Neural cell (in vitro differentiated cells): Measurements from ENCODE around the gene IGFBP4. TPM values are rescaled to one million over a fixed set of nuclear protein-coding genes. Genes with fewer than 3 reads are reported as not detected.

Source experiments
- H2AFZ ChIP-seq: fragments of 200-600, 300-800 bp; sonication (generic), shearing (Covaris generic); 2 replicates; pipeline ENCODE4 v1.6.0; 2014; ENCODE audit warnings: low read depth, mild to moderate bottlenecking, antibody characterized with exemption, low read length, moderate library complexity
- H3F3A ChIP-seq: fragments of 200-600 bp; shearing (Covaris generic); 2 replicates; pipeline ENCODE4 v1.6.1; 2016; ENCODE audit warnings: mild to moderate bottlenecking, moderate library complexity, mixed read lengths, antibody characterized with exemption, low read length; ENCODE audit not compliant: insufficient read depth, poor library complexity, severe bottlenecking
- H3K27ac ChIP-seq: fragments of 200-600, 300-800 bp; sonication (generic), shearing (Covaris generic); 2 replicates; pipeline ENCODE4 v1.5.1; 2014; ENCODE audit warnings: mild to moderate bottlenecking, low read length, moderate library complexity
- H3K27me3 ChIP-seq: fragments of 300-800, 200-600 bp; sonication (generic), shearing (Covaris generic); 2 replicates; pipeline ENCODE4 v1.6.0; 2014; ENCODE audit warnings: mild to moderate bottlenecking, low read depth, low read length, moderate library complexity; ENCODE audit not compliant: insufficient read depth
- H3K36me3 ChIP-seq: fragments of 300-800, 200-600 bp; sonication (generic), shearing (Covaris generic); 2 replicates; pipeline ENCODE4 v1.5.1; 2014; ENCODE audit warnings: mild to moderate bottlenecking, antibody characterized with exemption, low read length, moderate library complexity; ENCODE audit not compliant: insufficient read depth
- H3K4me2 ChIP-seq: fragments of 300-800, 200-600 bp; sonication (generic), shearing (Covaris generic); 2 replicates; pipeline ENCODE4 v1.6.0; 2014; ENCODE audit warnings: mild to moderate bottlenecking, low read length
- H3K4me3 ChIP-seq: fragments of 300-800, 200-600 bp; sonication (generic), shearing (Covaris generic); 2 replicates; pipeline ENCODE4 v1.5.1; 2014; ENCODE audit warnings: mild to moderate bottlenecking, low read length, moderate library complexity
- H3K79me2 ChIP-seq: fragments of 200-600 bp; shearing (Covaris generic); replicated peaks from 2 replicates; pipeline ENCODE4 v1.6.0; 2014; ENCODE audit warnings: mild to moderate bottlenecking, low read length, moderate library complexity; ENCODE audit not compliant: insufficient read depth
- H3K9ac ChIP-seq: fragments of 300-800, 200-600 bp; sonication (generic), shearing (Covaris generic); 2 replicates; pipeline ENCODE4 v1.6.1; 2016; ENCODE audit warnings: mild to moderate bottlenecking, low read length, mixed read lengths
- H3K9me2 ChIP-seq: fragments of 200-600 bp; shearing (Covaris generic); 2 replicates; pipeline ENCODE4 v1.6.1; 2016; ENCODE audit warnings: mild to moderate bottlenecking, low read length, mixed read lengths; ENCODE audit not compliant: insufficient read depth
- H3K9me3 ChIP-seq: fragments of 200-600, 300-800 bp; sonication (generic), shearing (Covaris generic); 2 replicates; pipeline ENCODE4 v1.6.1; 2016; ENCODE audit warnings: mild to moderate bottlenecking, mixed run types, low read length, moderate library complexity, mixed read lengths
- H4K20me1 ChIP-seq: fragments of 200-600 bp; shearing (Covaris generic); 2 replicates; pipeline ENCODE4 v1.6.1; 2016; ENCODE audit warnings: mild to moderate bottlenecking, mixed run types; ENCODE audit not compliant: insufficient read depth
- EP300 ChIP-seq: fragments of 450-650 bp; conservative IDR thresholded peaks from 2 replicates; pipeline ENCODE4 v1.6.1; 2014; ENCODE audit warnings: antibody characterized with exemption, mild to moderate bottlenecking, moderate library complexity; ENCODE audit not compliant: poor library complexity, severe bottlenecking
- EZH2 ChIP-seq: fragments of 200-600, 300-800 bp; shearing (Covaris generic), sonication (generic); IDR thresholded peaks from 2 replicates; pipeline ENCODE4 v1.6.1; 2014; ENCODE audit warnings: antibody characterized with exemption, low read length, borderline replicate concordance, mild to moderate bottlenecking; ENCODE audit not compliant: insufficient read depth, poor library complexity, severe bottlenecking
- MXI1 ChIP-seq: fragments of 450-650 bp; conservative IDR thresholded peaks from 2 replicates; pipeline ENCODE4 v1.6.1; 2014; ENCODE audit warnings: antibody characterized with exemption, mild to moderate bottlenecking; ENCODE audit not compliant: poor library complexity, severe bottlenecking
- POLR2AphosphoS5 ChIP-seq: IDR thresholded peaks from 2 replicates; pipeline ENCODE4 v1.6.1; 2012
- RAD21 ChIP-seq: fragments of 450-650 bp; conservative IDR thresholded peaks from 2 replicates; pipeline ENCODE4 v1.6.1; 2014; ENCODE audit warnings: antibody characterized with exemption, mild to moderate bottlenecking, moderate library complexity
- SMC3 ChIP-seq: fragments of 450-650 bp; conservative IDR thresholded peaks from 2 replicates; pipeline ENCODE4 v1.6.1; 2014; ENCODE audit warnings: antibody characterized with exemption, mild to moderate bottlenecking, moderate library complexity; ENCODE audit not compliant: poor library complexity
- TAF1 ChIP-seq: IDR thresholded peaks from 2 replicates; pipeline ENCODE4 v1.6.1; 2012; ENCODE audit warnings: low read depth
- polyA plus RNA-seq: library from polyadenylated mRNA; depleted of rRNA; stranded (reverse); fragments of >200 nt; gene quantifications from 2 replicates; pipeline ENCODE4 v1.2.3, GENCODE V29; 2014
- TF ChIP-seq, protein P1 (sequence below): IDR thresholded peaks from 2 replicates; pipeline ENCODE4 v1.6.1; 2012; ENCODE audit warnings: borderline replicate concordance
- TF ChIP-seq, protein P2 (sequence below): fragments of 450-650 bp; IDR thresholded peaks from 2 replicates; pipeline ENCODE4 v1.5.1; 2014; ENCODE audit warnings: antibody characterized with exemption, mild to moderate bottlenecking, moderate library complexity; ENCODE audit not compliant: poor library complexity, severe bottlenecking

The IGFBP4 gene
- polyA plus RNA-seq, 1 donor from 2014 or later, result 1.3 TPM

GRCh38 chr17:40431231-40431602 is 12.0 kb upstream of the IGFBP4 start:
- no peak overlapping the region for H3K4me3 ChIP-seq
- H3K79me2 ChIP-seq, result no peaks in the 10 kb centered on the region
- no peak overlapping the region for H3K27ac ChIP-seq
- no peak overlapping the region for H3K4me2 ChIP-seq
- no peak overlapping the region for H2AFZ ChIP-seq
- no peaks in the 10 kb centered on the region for H3F3A ChIP-seq
- no peak for TF ChIP-seq EZH2
- TF ChIP-seq, protein P1, sequence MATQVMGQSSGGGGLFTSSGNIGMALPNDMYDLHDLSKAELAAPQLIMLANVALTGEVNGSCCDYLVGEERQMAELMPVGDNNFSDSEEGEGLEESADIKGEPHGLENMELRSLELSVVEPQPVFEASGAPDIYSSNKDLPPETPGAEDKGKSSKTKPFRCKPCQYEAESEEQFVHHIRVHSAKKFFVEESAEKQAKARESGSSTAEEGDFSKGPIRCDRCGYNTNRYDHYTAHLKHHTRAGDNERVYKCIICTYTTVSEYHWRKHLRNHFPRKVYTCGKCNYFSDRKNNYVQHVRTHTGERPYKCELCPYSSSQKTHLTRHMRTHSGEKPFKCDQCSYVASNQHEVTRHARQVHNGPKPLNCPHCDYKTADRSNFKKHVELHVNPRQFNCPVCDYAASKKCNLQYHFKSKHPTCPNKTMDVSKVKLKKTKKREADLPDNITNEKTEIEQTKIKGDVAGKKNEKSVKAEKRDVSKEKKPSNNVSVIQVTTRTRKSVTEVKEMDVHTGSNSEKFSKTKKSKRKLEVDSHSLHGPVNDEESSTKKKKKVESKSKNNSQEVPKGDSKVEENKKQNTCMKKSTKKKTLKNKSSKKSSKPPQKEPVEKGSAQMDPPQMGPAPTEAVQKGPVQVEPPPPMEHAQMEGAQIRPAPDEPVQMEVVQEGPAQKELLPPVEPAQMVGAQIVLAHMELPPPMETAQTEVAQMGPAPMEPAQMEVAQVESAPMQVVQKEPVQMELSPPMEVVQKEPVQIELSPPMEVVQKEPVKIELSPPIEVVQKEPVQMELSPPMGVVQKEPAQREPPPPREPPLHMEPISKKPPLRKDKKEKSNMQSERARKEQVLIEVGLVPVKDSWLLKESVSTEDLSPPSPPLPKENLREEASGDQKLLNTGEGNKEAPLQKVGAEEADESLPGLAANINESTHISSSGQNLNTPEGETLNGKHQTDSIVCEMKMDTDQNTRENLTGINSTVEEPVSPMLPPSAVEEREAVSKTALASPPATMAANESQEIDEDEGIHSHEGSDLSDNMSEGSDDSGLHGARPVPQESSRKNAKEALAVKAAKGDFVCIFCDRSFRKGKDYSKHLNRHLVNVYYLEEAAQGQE, result no peak
- TF ChIP-seq EP300, result no peak
- TF ChIP-seq TAF1, result no peak
- no peak for TF ChIP-seq POLR2AphosphoS5
- TF ChIP-seq MXI1, result no peak
- no peak for TF ChIP-seq SMC3
- TF ChIP-seq, protein P2, sequence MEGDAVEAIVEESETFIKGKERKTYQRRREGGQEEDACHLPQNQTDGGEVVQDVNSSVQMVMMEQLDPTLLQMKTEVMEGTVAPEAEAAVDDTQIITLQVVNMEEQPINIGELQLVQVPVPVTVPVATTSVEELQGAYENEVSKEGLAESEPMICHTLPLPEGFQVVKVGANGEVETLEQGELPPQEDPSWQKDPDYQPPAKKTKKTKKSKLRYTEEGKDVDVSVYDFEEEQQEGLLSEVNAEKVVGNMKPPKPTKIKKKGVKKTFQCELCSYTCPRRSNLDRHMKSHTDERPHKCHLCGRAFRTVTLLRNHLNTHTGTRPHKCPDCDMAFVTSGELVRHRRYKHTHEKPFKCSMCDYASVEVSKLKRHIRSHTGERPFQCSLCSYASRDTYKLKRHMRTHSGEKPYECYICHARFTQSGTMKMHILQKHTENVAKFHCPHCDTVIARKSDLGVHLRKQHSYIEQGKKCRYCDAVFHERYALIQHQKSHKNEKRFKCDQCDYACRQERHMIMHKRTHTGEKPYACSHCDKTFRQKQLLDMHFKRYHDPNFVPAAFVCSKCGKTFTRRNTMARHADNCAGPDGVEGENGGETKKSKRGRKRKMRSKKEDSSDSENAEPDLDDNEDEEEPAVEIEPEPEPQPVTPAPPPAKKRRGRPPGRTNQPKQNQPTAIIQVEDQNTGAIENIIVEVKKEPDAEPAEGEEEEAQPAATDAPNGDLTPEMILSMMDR, result no peak
- H3K36me3 ChIP-seq, result no peaks in the 10 kb centered on the region
- H3K9me3 ChIP-seq, result no peaks in the 10 kb centered on the region
- no peaks in the 10 kb centered on the region for H4K20me1 ChIP-seq
- H3K27me3 ChIP-seq, result no peaks in the 10 kb centered on the region
- no peaks in the 10 kb centered on the region for H3K9me2 ChIP-seq
- H3K9ac ChIP-seq, result no peak overlapping the region

DNA sequence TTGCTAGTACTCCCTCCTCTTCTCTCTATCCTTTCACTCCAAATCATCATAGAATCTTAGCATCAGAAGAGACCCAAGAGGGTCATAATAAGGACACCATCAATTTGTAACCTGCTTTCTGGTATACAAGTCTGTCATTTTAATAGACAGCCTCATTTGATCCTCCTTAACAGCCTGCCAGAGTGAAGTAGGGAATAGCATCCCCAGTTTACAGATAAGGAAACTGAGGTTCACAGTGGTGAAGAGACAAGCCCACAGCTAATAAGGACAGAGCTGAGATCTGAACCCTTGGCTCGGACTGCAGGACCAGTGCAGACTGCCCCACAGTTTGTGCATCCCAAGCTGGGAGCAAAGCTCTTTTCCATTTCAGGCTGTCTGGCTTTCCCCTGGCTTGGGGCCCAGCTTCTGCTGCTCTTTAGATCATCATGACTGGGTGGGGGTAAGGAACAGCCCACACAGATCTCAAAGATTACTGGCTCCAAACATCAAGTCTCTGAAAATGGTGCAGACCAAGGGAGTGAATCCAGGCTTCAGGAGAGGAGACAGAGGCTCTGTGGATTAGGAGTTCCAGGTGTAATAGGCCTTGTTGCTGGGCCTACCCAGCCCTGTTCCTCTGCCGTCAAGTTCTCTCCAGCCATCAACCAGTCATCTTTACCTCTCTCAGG is 10.3 kb upstream of the IGFBP4 start:
- Histone ChIP-seq H3K4me3 (no peak overlapping the region), H3K9me3 (no peaks in the 10 kb centered on the region), H3K4me2 (no peak overlapping the region), H3K9ac (no peak overlapping the region), H3K79me2 (no peaks in the 10 kb centered on the region), H3K27me3 (no peaks in the 10 kb centered on the region), H3F3A (no peaks in the 10 kb centered on the region), H3K36me3 (no peaks in the 10 kb centered on the region), H3K9me2 (no peaks in the 10 kb centered on the region), H3K27ac (no peak overlapping the region), H2AFZ (no peak overlapping the region), H4K20me1 (no peaks in the 10 kb centered on the region)
- no peak for TF ChIP-seq RAD21
- TF ChIP-seq, protein P2, result no peak
